Kidney (tissue), 14 donors: ENCODE data around the gene DNAJC10. TPM values are rescaled to one million over a fixed set of nuclear protein-coding genes. Genes with fewer than 3 reads are reported as not detected.
A peak's percentile ranks its signal among the peaks of the same experiment; 100 is the strongest.
"Not testable (repeated sequence)": the region's sequence is repeated elsewhere in the genome, so short reads cannot be mapped to it uniquely, and the experiment has no call there.

Experiments
- DNase-seq, 5 donors: peaks; one replicate each; pipeline ENCODE4 v3.0.0-alpha.2; 2013 to 2020
- FAIRE-seq: peaks from 2 replicates; lab custom pipeline; 2012; peaks lifted over from hg19 to GRCh38; lab: Jason Lieb, UNC
- H3K27ac ChIP-seq, 2 donors: one replicate each; pipeline ENCODE4 v1.7.0; 2013; ENCODE audit warnings: low read depth in 2 of 2, low read length in 2 of 2, inconsistent platforms in 1 of 2
- H3K27me3 ChIP-seq: one replicate; pipeline ENCODE4 v1.7.1; 2013; ENCODE audit warnings: low read length, inconsistent platforms; ENCODE audit not compliant: control insufficient read depth, insufficient read depth
- H3K36me3 ChIP-seq, 3 donors: one replicate each; pipeline versions ENCODE4 v1.7.0 to v1.7.1; 2013; ENCODE audit warnings: low read length in 3 of 3, control low read depth in 1 of 3, inconsistent platforms in 1 of 3; ENCODE audit not compliant: insufficient read depth in 3 of 3, control insufficient read depth in 2 of 3
- H3K4me1 ChIP-seq, 3 donors: one replicate each; pipeline versions ENCODE4 v1.7.0 to v1.7.1; 2013; ENCODE audit warnings: low read length in 3 of 3, inconsistent platforms in 1 of 3, low read depth in 1 of 3; ENCODE audit not compliant: control insufficient read depth in 2 of 3, insufficient read depth in 2 of 3
- H3K4me3 ChIP-seq, 3 donors: one replicate each; pipeline versions ENCODE4 v1.7.0 to v1.8.1; 2013; ENCODE audit warnings: low read length in 3 of 3, control low read depth in 1 of 3, inconsistent platforms in 1 of 3
- H3K9ac ChIP-seq, 3 donors: one replicate each; pipeline versions ENCODE4 v1.7.0 to v1.7.1; 2013; ENCODE audit warnings: low read length in 3 of 3, control low read depth in 1 of 3, inconsistent platforms in 1 of 3
- H3K9me3 ChIP-seq, 3 donors: one replicate each; pipeline versions ENCODE4 v1.7.0 to v1.7.1; 2013; ENCODE audit warnings: low read length in 3 of 3, control low read depth in 1 of 3, inconsistent platforms in 1 of 3; ENCODE audit not compliant: control insufficient read depth in 2 of 3, insufficient read depth in 1 of 3
- CTCF ChIP-seq: IDR thresholded peaks from 3 replicates; pipeline ENCODE4 v1.5.1; 2012; ENCODE audit warnings: mild to moderate bottlenecking, moderate library complexity, borderline replicate concordance; ENCODE audit not compliant: insufficient read depth; ENCODE audit errors: extremely low read depth
- intact Hi-C: fragments of 100-400 bp; cut with DNase I; formaldehyde crosslinking; loops from one replicate; pipeline ENCODE4 v1.11.1; 2022
- polyA plus RNA-seq: library from polyadenylated mRNA; stranded (reverse); fragments of 350-450 nt; fragmentation: Illumina TruSeq; extraction: RNeasy Lipid Tissue Mini Kit (QIAGEN cat#74804); gene quantifications from one replicate; pipeline ENCODE4 v1.2.3, GENCODE V29; 2014; ENCODE audit warnings: low read depth, low replicate concordance; ENCODE audit not compliant: insufficient read depth
- total RNA-seq: library from RNA; stranded (reverse); fragmentation: NEBNext Ultra II Directional; extraction: Animal tissue kit (Norgen Biotek cat#: 25700); gene quantifications from one replicate; pipeline ENCODE4 v1.2.1, GENCODE V29; 2021
- donor health status: control.
- donor health status: control.
- donor health status: control.
- donor health status: control.
- donor health status: control.
- donor health status: DM: yes; HTN: yes; CAD: no.
- donor health status: Normal renal cell carcinoma (clear cell type).

The DNAJC10 gene
- total and polyA plus RNA-seq, 2 donors from 2014 or later = 30.1 to 127 TPM

GRCh38 chr2:182763311-182763912 lies 47.4 kb downstream of the DNAJC10 start:
- peaks cover 0 to 2% (median 0%) of the 10 kb centered on the region in 3 donors for H3K4me1 ChIP-seq
- H3K36me3 ChIP-seq = peaks cover 0 to 16% (median 14%) of the 10 kb centered on the region in 3 donors
- intact Hi-C loops = no loop called here
- H3K27me3 ChIP-seq = no peaks in the 10 kb centered on the region
- DNase-seq = peak in 3 of 5 donors; percentile 17 to 61 (median 47)
- TF ChIP-seq CTCF = peak; percentile 54
- no peak overlapping the region for H3K9ac ChIP-seq
- no peak overlapping the region for H3K27ac ChIP-seq
- FAIRE-seq = no peak
- H3K4me3 ChIP-seq = no peak overlapping the region
- no peaks in the 10 kb centered on the region for H3K9me3 ChIP-seq

- no peak for TF ChIP-seq CTCF
- no peaks in the 10 kb centered on the region for H3K9me3 ChIP-seq
- no peak overlapping the region for H3K27ac ChIP-seq
- peaks cover 0 to 2% (median 0%) of the 10 kb centered on the region in 3 donors for H3K4me1 ChIP-seq
- H3K4me3 ChIP-seq = no peak overlapping the region
- H3K36me3 ChIP-seq = peaks cover 2 to 11% (median 5%) of the 10 kb centered on the region in 3 donors
- FAIRE-seq (no peak), DNase-seq (no peak)
- no peak overlapping the region for H3K9ac ChIP-seq
- no peaks in the 10 kb centered on the region for H3K27me3 ChIP-seq
- intact Hi-C loops = no loop called here
Observed at GRCh38 chr2:182766626-182767025, 50.6 kb downstream of the DNAJC10 start.

- FAIRE-seq = no peak
- Histone ChIP-seq H3K36me3 (peaks cover 2 to 11% (median 5%) of the 10 kb centered on the region in 3 donors), H3K27ac (no peak overlapping the region), H3K4me3 (no peak overlapping the region), H3K9me3 (no peaks in the 10 kb centered on the region), H3K27me3 (no peaks in the 10 kb centered on the region), H3K9ac (no peak overlapping the region), H3K4me1 (no peaks in the 10 kb centered on the region)
- intact Hi-C loops = no loop called here
- DNase-seq = peak in 2 of 5 donors; percentile 22 to 29
- peak; percentile 31 for TF ChIP-seq CTCF
Observed at GRCh38 chr2:182767578-182767977, 51.5 kb downstream of the DNAJC10 start.

- intact Hi-C loops, H3K36me3 ChIP-seq, FAIRE-seq, H3K27ac ChIP-seq, DNase-seq, H3K9me3 ChIP-seq, H3K9ac ChIP-seq, H3K27me3 ChIP-seq, H3K4me1 ChIP-seq, H3K4me3 ChIP-seq: not testable (repeated sequence)
Observed at GRCh38 chr2:182768950-182769349, 52.9 kb downstream of the DNAJC10 start.
